Liver (tissue), 9 donors: Measurements from ENCODE around the gene POU2F3. TPM values are rescaled to one million over a fixed set of nuclear protein-coding genes. Genes with fewer than 3 reads are reported as not detected.

Experiments used
- DNase-seq: peaks from one replicate; pipeline ENCODE4 v3.0.0-alpha.2; 2017; ENCODE audit warnings: low spot score
- H3K27ac ChIP-seq, 2 donors: one replicate each; pipeline ENCODE4 v1.7.0; 2013; ENCODE audit warnings: inconsistent platforms in 2 of 2, low read length in 2 of 2, control low read depth in 1 of 2, low read depth in 1 of 2, mild to moderate bottlenecking in 1 of 2
- H3K27me3 ChIP-seq, 4 donors: one replicate each; pipeline versions ENCODE4 v1.6.1 to v1.7.0; 2013; ENCODE audit warnings: low read length in 3 of 4, inconsistent platforms in 1 of 4, mild to moderate bottlenecking in 1 of 4, moderate library complexity in 1 of 4; ENCODE audit not compliant: control insufficient read depth in 4 of 4, insufficient read depth in 4 of 4
- H3K36me3 ChIP-seq, 4 donors: one replicate each; pipeline versions ENCODE4 v1.6.1 to v1.7.0; 2013; ENCODE audit warnings: low read length in 3 of 4, mild to moderate bottlenecking in 3 of 4, low read depth in 1 of 4, moderate library complexity in 1 of 4; ENCODE audit not compliant: control insufficient read depth in 4 of 4, insufficient read depth in 3 of 4
- H3K4me1 ChIP-seq, 4 donors: one replicate each; pipeline versions ENCODE4 v1.6.1 to v1.7.0; 2013; ENCODE audit warnings: low read length in 3 of 4, mild to moderate bottlenecking in 3 of 4, moderate library complexity in 1 of 4; ENCODE audit not compliant: control insufficient read depth in 4 of 4, insufficient read depth in 4 of 4
- H3K4me3 ChIP-seq, 3 donors: one replicate each; pipeline versions ENCODE4 v1.6.1 to v1.7.0; 2013; ENCODE audit warnings: low read length in 3 of 3, control low read depth in 1 of 3, low read depth in 1 of 3, mild to moderate bottlenecking in 1 of 3
- H3K9ac ChIP-seq, 2 donors: one replicate each; pipeline ENCODE4 v1.7.0; 2013; ENCODE audit warnings: low read length in 2 of 2, mild to moderate bottlenecking in 2 of 2, moderate library complexity in 2 of 2, control low read depth in 1 of 2, low read depth in 1 of 2
- H3K9me3 ChIP-seq, 4 donors: one replicate each; pipeline versions ENCODE4 v1.6.1 to v1.7.0; 2013; ENCODE audit warnings: low read length in 3 of 4; ENCODE audit not compliant: control insufficient read depth in 4 of 4
- FOXA1 ChIP-seq: IDR thresholded peaks from 2 replicates; pipeline ENCODE4 v1.6.1; 2016; ENCODE audit warnings: antibody characterized with exemption
- FOXA2 ChIP-seq: IDR thresholded peaks from 2 replicates; pipeline ENCODE4 v1.6.1; 2016; ENCODE audit warnings: antibody characterized with exemption
- HNF4A ChIP-seq, 2 donors: conservative IDR thresholded peaks; 2 replicates each; pipeline ENCODE4 v1.6.1; 2016; ENCODE audit warnings: antibody characterized with exemption in 2 of 2, mild to moderate bottlenecking in 2 of 2
- HNF4G ChIP-seq: IDR thresholded peaks from 2 replicates; pipeline ENCODE4 v1.6.1; 2016; ENCODE audit warnings: antibody characterized with exemption
- NR2F2 ChIP-seq: IDR thresholded peaks from 2 replicates; pipeline ENCODE4 v1.6.1; 2016; ENCODE audit warnings: antibody characterized with exemption
- RAD21 ChIP-seq, 2 donors: IDR thresholded peaks; 2 replicates each; pipeline ENCODE4 v1.6.1; 2016; ENCODE audit warnings: antibody characterized with exemption in 2 of 2, mild to moderate bottlenecking in 2 of 2
- RXRA ChIP-seq, 2 donors: IDR thresholded peaks; 2 replicates each; pipeline ENCODE4 v1.6.1; 2017 to 2018; ENCODE audit warnings: antibody characterized with exemption in 2 of 2, mild to moderate bottlenecking in 1 of 2
- SP1 ChIP-seq: IDR thresholded peaks from 2 replicates; pipeline ENCODE4 v1.6.1; 2018; ENCODE audit warnings: antibody characterized with exemption, mild to moderate bottlenecking
- TAF1 ChIP-seq: conservative IDR thresholded peaks from 2 replicates; pipeline ENCODE4 v1.6.1; 2016; ENCODE audit warnings: antibody characterized with exemption, mild to moderate bottlenecking
- YY1 ChIP-seq: IDR thresholded peaks from 2 replicates; pipeline ENCODE4 v1.6.1; 2016; ENCODE audit warnings: antibody characterized with exemption, mild to moderate bottlenecking
- WGBS: extraction: QIAGEN DNeasy Blood & Tissue Kit; methylation state at CpG from one replicate; pipeline ENCODE4 v1.1.7; 2013; 5-methylcytosine and 5-hydroxymethylcytosine counted together
- polyA plus RNA-seq, 2 donors: library from polyadenylated mRNA; stranded (reverse) in 1 of 2; unstranded in 1 of 2; fragments of 200-250 nt in 1 of 2; fragments of >200 nt in 1 of 2; fragmentation: Nextera tagmentation in 1 of 2; extraction: Ambion mirVana in 1 of 2; gene quantifications; one replicate each; pipeline versions ENCODE4 v1.2.1 to v1.2.3, GENCODE V29; 2013 to 2015
- total RNA-seq, 2 donors: library from RNA; depleted of rRNA; stranded (reverse); fragments of >200 nt; gene quantifications; one replicate each; pipeline ENCODE4 v1.2.3, GENCODE V29; 2014
- TF ChIP-seq, protein P1 (sequence below): IDR thresholded peaks from 2 replicates; pipeline ENCODE4 v1.6.1; 2016; ENCODE audit warnings: antibody characterized with exemption
- TF ChIP-seq, protein P2 (sequence below): fragments of 150-350 bp; IDR thresholded peaks from 2 replicates; pipeline ENCODE4 v1.5.1; 2017; ENCODE audit warnings: improper control_type of control experiment, low read depth, low read length; ENCODE audit not compliant: missing input control
- TF ChIP-seq, protein P3 (sequence below): IDR thresholded peaks from 2 replicates; pipeline ENCODE4 v1.6.1; 2016; ENCODE audit warnings: antibody characterized with exemption
- TF ChIP-seq, protein P4 (sequence below): IDR thresholded peaks from 2 replicates; pipeline ENCODE4 v1.6.1; 2016; ENCODE audit warnings: antibody characterized with exemption
- TF ChIP-seq, protein P5 (sequence below): IDR thresholded peaks from 2 replicates; pipeline ENCODE4 v1.6.1; 2016; ENCODE audit warnings: antibody characterized with exemption, mild to moderate bottlenecking
- donor health status: healthy.
- donor health status: healthy.
- donor health status: healthy.
- donor health status: healthy.
- donor health status: healthy.

Gene POU2F3
- total and polyA plus RNA-seq, 4 donors = not detected

DNA sequence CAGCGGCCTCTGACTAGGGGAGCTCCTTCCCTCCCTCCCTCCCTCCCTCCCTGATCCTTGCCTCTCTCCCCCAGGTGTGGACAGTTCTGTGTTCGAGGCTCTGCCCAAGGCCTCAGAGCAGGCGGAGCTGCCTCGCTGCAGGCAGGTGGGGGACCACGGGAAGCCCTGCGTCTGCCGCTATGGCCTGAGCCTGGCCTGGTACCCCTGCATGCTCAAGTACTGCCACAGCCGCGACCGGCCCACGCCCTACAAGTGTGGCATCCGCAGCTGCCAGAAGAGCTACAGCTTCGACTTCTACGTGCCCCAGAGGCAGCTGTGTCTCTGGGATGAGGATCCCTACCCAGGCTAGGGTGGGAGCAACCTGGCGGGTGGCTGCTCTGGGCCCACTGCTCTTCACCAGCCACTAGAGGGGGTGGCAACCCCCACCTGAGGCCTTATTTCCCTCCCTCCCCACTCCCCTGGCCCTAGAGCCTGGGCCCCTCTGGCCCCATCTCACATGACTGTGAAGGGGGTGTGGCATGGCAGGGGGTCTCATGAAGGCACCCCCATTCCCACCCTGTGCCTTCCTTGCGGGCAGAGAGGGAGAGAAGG, 11.1 kb upstream of the POU2F3 start:
- Histone ChIP-seq H3K9me3 (no peaks in the 10 kb centered on the region), H3K9ac (no peak overlapping the region), H3K27ac (no peak overlapping the region), H3K36me3 (peaks cover 9 to 42% (median 27%) of the 10 kb centered on the region in 4 donors), H3K4me3 (no peak overlapping the region), H3K4me1 (peaks cover 1 to 26% (median 5%) of the 10 kb centered on the region in 4 donors), H3K27me3 (no peaks in the 10 kb centered on the region)
- no peak for TF ChIP-seq FOXA2
- TF ChIP-seq, protein P1, sequence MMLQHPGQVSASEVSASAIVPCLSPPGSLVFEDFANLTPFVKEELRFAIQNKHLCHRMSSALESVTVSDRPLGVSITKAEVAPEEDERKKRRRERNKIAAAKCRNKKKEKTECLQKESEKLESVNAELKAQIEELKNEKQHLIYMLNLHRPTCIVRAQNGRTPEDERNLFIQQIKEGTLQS = no peak
- DNase-seq = no peak
- WGBS = 82% methylated on average over 16 of the region's 16 CpGs

DNA sequence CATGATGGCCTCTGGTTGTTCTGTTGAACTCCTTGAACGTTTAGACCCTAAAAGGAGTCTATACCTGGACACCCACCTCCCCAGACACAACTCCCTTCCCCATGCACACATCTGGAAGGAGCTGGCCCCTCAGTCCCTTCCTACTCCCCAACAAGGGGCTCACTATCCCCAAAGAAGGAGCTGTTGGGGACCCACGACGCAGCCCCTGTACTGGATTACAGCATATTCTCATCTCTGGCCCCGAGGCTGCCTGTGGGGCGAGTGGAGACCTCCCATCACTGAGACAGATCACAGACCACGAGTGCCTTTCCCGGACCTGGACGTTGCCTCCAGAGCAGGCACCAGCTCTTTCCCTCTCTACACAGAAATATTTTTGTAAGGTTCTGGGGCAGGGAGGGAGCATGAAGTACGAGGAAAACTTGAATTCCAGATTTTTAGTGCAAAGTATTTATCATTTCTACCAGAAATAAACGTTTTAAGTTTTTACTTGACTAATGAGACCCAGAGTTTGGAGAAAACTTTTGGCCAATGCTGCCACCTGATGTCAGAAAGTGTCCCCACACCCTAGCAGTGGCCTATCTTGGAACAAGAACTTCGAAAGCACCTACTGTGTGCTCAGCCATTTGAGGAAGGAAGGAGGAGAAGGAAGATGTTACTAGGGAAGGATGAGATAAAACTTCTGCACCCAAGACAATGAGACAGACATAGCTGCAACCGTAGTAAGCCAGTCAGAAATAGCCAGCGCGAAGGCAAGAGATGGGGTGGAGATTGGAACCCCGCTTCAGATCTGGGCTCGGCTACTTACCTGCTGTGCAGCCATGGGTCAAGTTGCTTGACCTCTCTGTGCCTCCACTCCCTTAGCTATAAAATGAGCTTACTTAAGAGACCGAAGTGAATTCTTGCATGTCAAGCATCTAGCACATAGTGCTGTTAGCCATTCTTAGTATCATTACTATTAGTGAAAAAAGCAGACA, 10.2 kb upstream of the POU2F3 start:
- Histone ChIP-seq H3K4me1 (peaks cover 0 to 17% (median 4%) of the 10 kb centered on the region in 4 donors), H3K27ac (no peak overlapping the region), H3K9me3 (no peaks in the 10 kb centered on the region), H3K36me3 (peaks cover 6 to 35% (median 24%) of the 10 kb centered on the region in 4 donors), H3K27me3 (no peaks in the 10 kb centered on the region), H3K4me3 (no peak overlapping the region), H3K9ac (no peak overlapping the region)
- DNase-seq = no peak
- TF ChIP-seq RAD21 (IDR thresholded peaks at IDR 0.05) = peak; percentile 72 to 77
- no peak for TF ChIP-seq HNF4G
- TF ChIP-seq, protein P2, sequence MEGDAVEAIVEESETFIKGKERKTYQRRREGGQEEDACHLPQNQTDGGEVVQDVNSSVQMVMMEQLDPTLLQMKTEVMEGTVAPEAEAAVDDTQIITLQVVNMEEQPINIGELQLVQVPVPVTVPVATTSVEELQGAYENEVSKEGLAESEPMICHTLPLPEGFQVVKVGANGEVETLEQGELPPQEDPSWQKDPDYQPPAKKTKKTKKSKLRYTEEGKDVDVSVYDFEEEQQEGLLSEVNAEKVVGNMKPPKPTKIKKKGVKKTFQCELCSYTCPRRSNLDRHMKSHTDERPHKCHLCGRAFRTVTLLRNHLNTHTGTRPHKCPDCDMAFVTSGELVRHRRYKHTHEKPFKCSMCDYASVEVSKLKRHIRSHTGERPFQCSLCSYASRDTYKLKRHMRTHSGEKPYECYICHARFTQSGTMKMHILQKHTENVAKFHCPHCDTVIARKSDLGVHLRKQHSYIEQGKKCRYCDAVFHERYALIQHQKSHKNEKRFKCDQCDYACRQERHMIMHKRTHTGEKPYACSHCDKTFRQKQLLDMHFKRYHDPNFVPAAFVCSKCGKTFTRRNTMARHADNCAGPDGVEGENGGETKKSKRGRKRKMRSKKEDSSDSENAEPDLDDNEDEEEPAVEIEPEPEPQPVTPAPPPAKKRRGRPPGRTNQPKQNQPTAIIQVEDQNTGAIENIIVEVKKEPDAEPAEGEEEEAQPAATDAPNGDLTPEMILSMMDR = peak; percentile 56
- WGBS = 67% methylated on average over 17 of the region's 17 CpGs

DNA sequence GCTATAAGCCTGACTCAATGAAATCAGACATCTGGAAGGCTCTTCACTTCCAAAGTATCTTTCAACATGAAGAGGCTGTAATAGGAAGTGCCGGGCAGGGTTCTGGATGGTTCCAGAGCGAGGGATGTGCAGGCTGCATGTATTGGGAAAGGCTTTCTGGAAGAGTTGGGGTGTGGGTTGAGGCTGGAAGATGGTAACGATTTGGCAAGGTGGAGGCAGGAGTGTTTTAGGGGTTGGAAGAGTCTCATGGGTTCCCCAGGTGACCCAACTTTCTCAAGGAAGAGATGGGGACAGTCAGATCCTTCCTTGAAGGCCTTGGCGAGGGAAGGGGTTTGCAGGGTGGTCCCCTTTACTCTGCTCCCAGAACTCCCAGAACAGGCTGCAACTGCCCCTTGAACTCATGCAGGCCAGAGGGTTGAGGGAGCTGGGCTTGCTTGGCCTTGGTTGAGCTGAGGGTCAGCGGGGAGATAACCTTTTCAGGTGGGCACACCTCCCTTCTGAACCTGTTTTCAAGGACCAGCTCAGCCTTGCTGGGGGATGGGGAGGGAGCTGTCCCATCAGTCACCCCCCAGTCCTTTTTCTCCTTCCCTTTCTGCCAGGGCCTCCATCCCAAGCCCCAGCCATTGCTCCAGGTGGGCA, 9.4 kb upstream of the POU2F3 start:
- TF ChIP-seq FOXA2 (no peak), HNF4A (conservative IDR thresholded peaks at IDR 0.05) (no peak), TAF1 (no peak), FOXA1 (no peak), YY1 (no peak), RXRA (IDR thresholded peaks at IDR 0.05) (no peak), NR2F2 (no peak), RAD21 (IDR thresholded peaks at IDR 0.05) (no peak), SP1 (no peak)
- TF ChIP-seq, protein P3, sequence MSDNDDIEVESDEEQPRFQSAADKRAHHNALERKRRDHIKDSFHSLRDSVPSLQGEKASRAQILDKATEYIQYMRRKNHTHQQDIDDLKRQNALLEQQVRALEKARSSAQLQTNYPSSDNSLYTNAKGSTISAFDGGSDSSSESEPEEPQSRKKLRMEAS = no peak
- TF ChIP-seq, protein P4, sequence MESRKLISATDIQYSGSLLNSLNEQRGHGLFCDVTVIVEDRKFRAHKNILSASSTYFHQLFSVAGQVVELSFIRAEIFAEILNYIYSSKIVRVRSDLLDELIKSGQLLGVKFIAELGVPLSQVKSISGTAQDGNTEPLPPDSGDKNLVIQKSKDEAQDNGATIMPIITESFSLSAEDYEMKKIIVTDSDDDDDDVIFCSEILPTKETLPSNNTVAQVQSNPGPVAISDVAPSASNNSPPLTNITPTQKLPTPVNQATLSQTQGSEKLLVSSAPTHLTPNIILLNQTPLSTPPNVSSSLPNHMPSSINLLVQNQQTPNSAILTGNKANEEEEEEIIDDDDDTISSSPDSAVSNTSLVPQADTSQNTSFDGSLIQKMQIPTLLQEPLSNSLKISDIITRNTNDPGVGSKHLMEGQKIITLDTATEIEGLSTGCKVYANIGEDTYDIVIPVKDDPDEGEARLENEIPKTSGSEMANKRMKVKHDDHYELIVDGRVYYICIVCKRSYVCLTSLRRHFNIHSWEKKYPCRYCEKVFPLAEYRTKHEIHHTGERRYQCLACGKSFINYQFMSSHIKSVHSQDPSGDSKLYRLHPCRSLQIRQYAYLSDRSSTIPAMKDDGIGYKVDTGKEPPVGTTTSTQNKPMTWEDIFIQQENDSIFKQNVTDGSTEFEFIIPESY = no peak
- TF ChIP-seq, protein P5, sequence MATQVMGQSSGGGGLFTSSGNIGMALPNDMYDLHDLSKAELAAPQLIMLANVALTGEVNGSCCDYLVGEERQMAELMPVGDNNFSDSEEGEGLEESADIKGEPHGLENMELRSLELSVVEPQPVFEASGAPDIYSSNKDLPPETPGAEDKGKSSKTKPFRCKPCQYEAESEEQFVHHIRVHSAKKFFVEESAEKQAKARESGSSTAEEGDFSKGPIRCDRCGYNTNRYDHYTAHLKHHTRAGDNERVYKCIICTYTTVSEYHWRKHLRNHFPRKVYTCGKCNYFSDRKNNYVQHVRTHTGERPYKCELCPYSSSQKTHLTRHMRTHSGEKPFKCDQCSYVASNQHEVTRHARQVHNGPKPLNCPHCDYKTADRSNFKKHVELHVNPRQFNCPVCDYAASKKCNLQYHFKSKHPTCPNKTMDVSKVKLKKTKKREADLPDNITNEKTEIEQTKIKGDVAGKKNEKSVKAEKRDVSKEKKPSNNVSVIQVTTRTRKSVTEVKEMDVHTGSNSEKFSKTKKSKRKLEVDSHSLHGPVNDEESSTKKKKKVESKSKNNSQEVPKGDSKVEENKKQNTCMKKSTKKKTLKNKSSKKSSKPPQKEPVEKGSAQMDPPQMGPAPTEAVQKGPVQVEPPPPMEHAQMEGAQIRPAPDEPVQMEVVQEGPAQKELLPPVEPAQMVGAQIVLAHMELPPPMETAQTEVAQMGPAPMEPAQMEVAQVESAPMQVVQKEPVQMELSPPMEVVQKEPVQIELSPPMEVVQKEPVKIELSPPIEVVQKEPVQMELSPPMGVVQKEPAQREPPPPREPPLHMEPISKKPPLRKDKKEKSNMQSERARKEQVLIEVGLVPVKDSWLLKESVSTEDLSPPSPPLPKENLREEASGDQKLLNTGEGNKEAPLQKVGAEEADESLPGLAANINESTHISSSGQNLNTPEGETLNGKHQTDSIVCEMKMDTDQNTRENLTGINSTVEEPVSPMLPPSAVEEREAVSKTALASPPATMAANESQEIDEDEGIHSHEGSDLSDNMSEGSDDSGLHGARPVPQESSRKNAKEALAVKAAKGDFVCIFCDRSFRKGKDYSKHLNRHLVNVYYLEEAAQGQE = no peak
- no peaks in the 10 kb centered on the region for H3K27me3 ChIP-seq
- no peak overlapping the region for H3K27ac ChIP-seq
- H3K36me3 ChIP-seq = peaks cover 6 to 32% (median 24%) of the 10 kb centered on the region in 4 donors
- peaks cover 0 to 10% (median 2%) of the 10 kb centered on the region in 4 donors for H3K4me1 ChIP-seq
- no peak for DNase-seq
- no peaks in the 10 kb centered on the region for H3K9me3 ChIP-seq
- H3K4me3 ChIP-seq = no peak overlapping the region
- 92% methylated on average over 5 of the region's 5 CpGs for WGBS
- H3K9ac ChIP-seq = no peak overlapping the region
